LoVo (cell line): ENCODE data around the gene SIPA1L3.
A peak's percentile ranks its signal among the peaks of the same experiment; 100 is the strongest.
"Not testable (repeated sequence)": the region's sequence is repeated elsewhere in the genome, so short reads cannot be mapped to it uniquely, and the experiment has no call there.

Experiments
- DNase-seq: peaks from one replicate; pipeline ENCODE4 v3.0.0-alpha.2; 2016; ENCODE audit warnings: low spot score

The SIPA1L3 gene

GRCh38 chr19:38216785-38217641 lies 310.0 kb downstream of the SIPA1L3 start:
- no peak for DNase-seq

- DNase-seq: no peak
Observed at GRCh38 chr19:38218204-38218603, 311.2 kb downstream of the SIPA1L3 start.

- DNase-seq: no peak
Observed at GRCh38 chr19:38219221-38219620, 312.2 kb downstream of the SIPA1L3 start.

- no peak for DNase-seq
Observed at GRCh38 chr19:38221421-38221820, 314.4 kb downstream of the SIPA1L3 start.

- no peak for DNase-seq
Observed at GRCh38 chr19:38221919-38222830, 315.2 kb downstream of the SIPA1L3 start.

GRCh38 chr19:38223119-38223523 lies 316.1 kb downstream of the SIPA1L3 start:
- DNase-seq: no peak

GRCh38 chr19:38223617-38224013 lies 316.6 kb downstream of the SIPA1L3 start:
- DNase-seq: no peak

- DNase-seq: peak; percentile 77
Observed at GRCh38 chr19:38224014-38224862, 317.2 kb downstream of the SIPA1L3 start, which contains the start of gene DPF1. TSS of gene DPF1 (minus strand) at chr19:38224222. CDS start at chr19:38224142, 80 bp downstream.

- not testable (repeated sequence) for DNase-seq
Observed at GRCh38 chr19:38224863-38225218, 317.8 kb downstream of the SIPA1L3 start.

GRCh38 chr19:38227287-38228004 lies 320.4 kb downstream of the SIPA1L3 start:
- no peak for DNase-seq

- DNase-seq: no peak
Observed at GRCh38 chr19:38228005-38228377, 321.0 kb downstream of the SIPA1L3 start.

GRCh38 chr19:38228491-38229439 lies 321.8 kb downstream of the SIPA1L3 start:
- DNase-seq: no peak

GRCh38 chr19:38229585-38230073 lies 322.6 kb downstream of the SIPA1L3 start:
- DNase-seq: no peak

- not testable (repeated sequence) for DNase-seq
Observed at GRCh38 chr19:38230506-38231133, 323.6 kb downstream of the SIPA1L3 start.

GRCh38 chr19:38231918-38232317 lies 324.9 kb downstream of the SIPA1L3 start:
- no peak for DNase-seq

GRCh38 chr19:38233740-38234251 lies 326.8 kb downstream of the SIPA1L3 start:
- DNase-seq: peak; percentile 73

GRCh38 chr19:38234615-38235014 lies 327.6 kb downstream of the SIPA1L3 start:
- DNase-seq: no peak

- DNase-seq: no peak
Observed at GRCh38 chr19:38239816-38240215, 332.8 kb downstream of the SIPA1L3 start.

GRCh38 chr19:38243279-38243673 lies 336.3 kb downstream of the SIPA1L3 start:
- no peak for DNase-seq
